Measurements from ENCODE around the gene SPEG.
A peak's percentile ranks its signal among the peaks of the same experiment; 100 is the strongest.

Gene SPEG

GRCh38 chr2:219493086-219493485 lies 58.4 kb downstream of the SPEG start:
- DNase-seq (ENCODE audit: low spot score): no peak
- no peak for FAIRE-seq

GRCh38 chr2:219494952-219495530 lies 60.4 kb downstream of the SPEG start:
- DNase-seq (ENCODE audit: low spot score): no peak
- no peak for FAIRE-seq

- DNase-seq (ENCODE audit: low spot score): peak; percentile 36
- no peak for FAIRE-seq
These were observed 61.0 kb downstream of the SPEG start for GRCh38 chr2:219495531-219496122.

- no peak for FAIRE-seq
- DNase-seq (ENCODE audit: low spot score): no peak
These were observed 61.7 kb downstream of the SPEG start for GRCh38 chr2:219496247-219496824.

GRCh38 chr2:219496825-219497494 lies 62.3 kb downstream of the SPEG start:
- FAIRE-seq: no peak
- DNase-seq (ENCODE audit: low spot score): no peak

GRCh38 chr2:219497495-219498279 lies 63.0 kb downstream of the SPEG start:
- FAIRE-seq (no peak), DNase-seq (ENCODE audit: low spot score) (peak; percentile 68)

GRCh38 chr2:219498280-219499057 lies 63.8 kb downstream of the SPEG start, which contains the start of gene GMPPA:
Gene GMPPA, plus strand, starts transcription at chr2:219498891. Its CDS starts 1,085 bp downstream, at chr2:219499976.
- peak; percentile 94 for FAIRE-seq
- DNase-seq (ENCODE audit: low spot score): peak; percentile 97

- DNase-seq (ENCODE audit: low spot score) (no peak), FAIRE-seq (no peak)
These were observed 64.3 kb downstream of the SPEG start for GRCh38 chr2:219499058-219499307.

- no peak for DNase-seq (ENCODE audit: low spot score)
- FAIRE-seq: no peak
These were observed 64.9 kb downstream of the SPEG start for GRCh38 chr2:219499555-219499954.

- peak; percentile 4 for DNase-seq (ENCODE audit: low spot score)
- FAIRE-seq: no peak
These were observed 65.5 kb downstream of the SPEG start for GRCh38 chr2:219500135-219500534.

GRCh38 chr2:219501849-219502248 lies 67.2 kb downstream of the SPEG start:
- FAIRE-seq (no peak), DNase-seq (ENCODE audit: low spot score) (no peak)

GRCh38 chr2:219502618-219503017 lies 68.0 kb downstream of the SPEG start:
- DNase-seq (ENCODE audit: low spot score) (no peak), FAIRE-seq (no peak)

- no peak for FAIRE-seq
- DNase-seq (ENCODE audit: low spot score): no peak
These were observed 70.9 kb downstream of the SPEG start for GRCh38 chr2:219505585-219505984.

GRCh38 chr2:219506153-219506801 lies 71.6 kb downstream of the SPEG start:
- DNase-seq (ENCODE audit: low spot score) (no peak), FAIRE-seq (no peak)

GRCh38 chr2:219506802-219507526 lies 72.3 kb downstream of the SPEG start:
- no peak for FAIRE-seq
- no peak for DNase-seq (ENCODE audit: low spot score)

GRCh38 chr2:219507581-219508443 lies 73.2 kb downstream of the SPEG start:
- no peak for DNase-seq (ENCODE audit: low spot score)
- no peak for FAIRE-seq

GRCh38 chr2:219508444-219508734 lies 73.7 kb downstream of the SPEG start:
- DNase-seq (ENCODE audit: low spot score) (no peak), FAIRE-seq (no peak)

- no peak for FAIRE-seq
- no peak for DNase-seq (ENCODE audit: low spot score)
These were observed 74.5 kb downstream of the SPEG start for GRCh38 chr2:219508971-219509779.
